Non-pigmented ciliary epithelial cell (primary cell): ENCODE data around the gene KCNA10.

Experiments
- DNase-seq: peaks from one replicate; pipeline ENCODE4 v3.0.0-alpha.2; 2010; ENCODE audit warnings: low read depth

Gene KCNA10

DNA sequence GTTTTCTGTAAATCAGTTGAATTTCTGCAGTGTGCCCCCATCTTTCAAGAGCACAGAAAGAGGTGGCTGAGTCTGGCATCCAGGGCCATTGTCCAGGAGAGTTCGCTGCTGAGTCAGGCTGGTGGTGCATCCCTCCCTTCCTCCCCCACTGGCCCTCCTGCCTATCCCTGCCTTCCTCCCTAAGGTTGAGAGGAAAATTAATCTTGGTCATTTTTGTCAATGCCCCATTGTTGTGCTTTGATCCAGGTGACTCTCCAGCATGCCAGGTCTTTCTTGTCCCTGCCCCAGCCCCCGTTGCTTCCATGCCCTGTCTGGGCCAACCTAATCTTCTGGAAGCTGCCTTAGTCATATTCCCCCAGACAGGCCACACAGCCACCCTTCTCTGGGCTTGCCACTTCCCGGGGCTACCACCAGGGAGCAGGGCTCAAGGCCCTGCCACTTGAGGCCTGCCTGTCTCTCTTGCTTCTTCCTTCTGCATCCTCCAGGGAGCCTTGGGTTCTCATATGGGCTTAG is 41.5 kb downstream of the KCNA10 start:
- DNase-seq, result no peak

- DNase-seq, result peak; percentile 36
Measured at GRCh38 chr1:110477041-110477440, 41.9 kb downstream of the KCNA10 start.

DNA sequence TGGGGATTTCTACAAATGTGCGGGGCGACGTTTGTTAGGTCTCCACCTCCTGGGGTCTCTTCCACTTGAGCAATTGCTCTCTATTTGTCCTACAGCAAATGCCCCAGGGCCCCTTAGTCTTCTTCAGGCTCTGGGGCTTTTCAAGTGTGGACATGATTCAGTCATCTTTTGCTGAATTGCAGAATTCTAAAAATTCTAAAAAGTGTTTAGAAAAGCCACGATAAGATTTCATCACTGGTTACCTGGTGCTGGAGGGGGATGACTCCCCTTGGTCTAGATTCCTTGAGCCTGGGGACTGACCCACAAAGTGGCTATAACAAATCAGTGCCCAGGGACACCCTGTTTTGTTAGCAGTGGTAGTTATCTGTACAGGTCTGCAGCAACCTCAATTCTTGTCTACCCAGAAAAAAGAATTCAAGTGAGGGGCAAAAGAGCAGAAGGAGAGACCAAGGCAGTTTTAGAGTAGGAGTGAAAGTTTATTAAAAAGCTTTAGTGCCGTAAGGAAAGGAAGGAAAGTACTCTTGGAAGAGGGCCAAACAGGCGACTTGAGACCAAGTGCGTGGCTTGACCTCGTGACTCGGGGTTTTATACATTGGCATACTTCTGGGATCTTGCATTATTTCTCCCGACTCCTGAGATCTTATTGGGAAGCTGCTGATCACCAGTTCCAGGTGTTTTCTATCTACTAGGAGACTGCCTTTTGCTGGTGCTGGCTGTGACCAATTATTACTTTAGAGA is 42.8 kb downstream of the KCNA10 start:
- DNase-seq, result no peak

GRCh38 chr1:110475362-110476027 is 43.5 kb downstream of the KCNA10 start:
- DNase-seq, result no peak

GRCh38 chr1:110474444-110474843 is 44.5 kb downstream of the KCNA10 start:
- no peak for DNase-seq

DNA sequence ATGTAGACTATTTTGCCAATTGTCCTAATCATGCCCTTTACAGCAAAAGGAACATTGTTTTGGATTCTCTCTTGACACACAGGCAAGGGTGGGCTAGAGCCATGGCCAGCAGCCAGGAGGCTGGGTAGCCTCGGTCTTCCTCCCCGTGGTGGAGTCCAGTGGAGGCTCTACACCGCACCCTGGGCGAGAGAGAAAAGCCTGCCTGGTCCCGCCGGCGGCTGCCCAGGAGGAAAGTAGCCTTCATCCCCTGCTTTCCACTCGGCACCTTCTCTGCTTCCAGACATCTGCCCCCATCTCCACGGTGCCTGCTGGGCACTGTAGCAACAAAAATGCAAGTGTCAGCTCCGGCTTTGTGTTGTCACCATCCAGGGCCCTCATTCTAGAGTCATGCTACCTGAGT is 46.4 kb downstream of the KCNA10 start:
- no peak for DNase-seq

GRCh38 chr1:110471131-110471530 is 47.8 kb downstream of the KCNA10 start:
- DNase-seq, result no peak
